Epithelial cell of prostate (primary cell): Measurements from ENCODE around the gene CHMP2B.
A peak's percentile ranks its signal among the peaks of the same experiment; 100 is the strongest.
"Not testable (repeated sequence)": the region's sequence is repeated elsewhere in the genome, so short reads cannot be mapped to it uniquely, and the experiment has no call there.

Experiments
- DNase-seq: peaks from one replicate; pipeline ENCODE4 v3.0.0-alpha.2; 2011; ENCODE audit warnings: low read depth, low spot score
- H3K27ac ChIP-seq: fragments of 450-650 bp; 2 replicates; pipeline ENCODE4 v1.5.1; 2017; ENCODE audit warnings: mild to moderate bottlenecking

CHMP2B gene

DNA sequence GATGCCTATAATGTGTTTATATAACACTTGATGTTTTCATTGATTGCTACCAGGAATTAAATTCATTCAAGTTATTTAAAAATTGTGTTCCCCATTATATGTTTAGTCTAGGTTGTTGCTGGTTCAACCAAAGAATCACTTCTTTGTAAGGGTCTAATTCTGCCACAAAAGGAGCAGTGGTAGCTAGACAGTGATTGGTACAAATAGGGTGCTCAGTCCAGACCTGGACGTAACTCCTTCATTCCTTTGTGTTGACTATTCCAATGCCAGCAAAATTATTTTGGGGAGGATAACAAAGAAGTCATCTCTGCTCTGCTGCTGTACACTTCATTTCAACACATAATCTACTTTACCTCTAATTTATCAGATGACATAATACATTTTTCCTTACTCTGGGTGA lies 1.2 kb downstream of the CHMP2B start:
- DNase-seq: no peak
- peak overlapping the region; percentile 93 for H3K27ac ChIP-seq

DNA sequence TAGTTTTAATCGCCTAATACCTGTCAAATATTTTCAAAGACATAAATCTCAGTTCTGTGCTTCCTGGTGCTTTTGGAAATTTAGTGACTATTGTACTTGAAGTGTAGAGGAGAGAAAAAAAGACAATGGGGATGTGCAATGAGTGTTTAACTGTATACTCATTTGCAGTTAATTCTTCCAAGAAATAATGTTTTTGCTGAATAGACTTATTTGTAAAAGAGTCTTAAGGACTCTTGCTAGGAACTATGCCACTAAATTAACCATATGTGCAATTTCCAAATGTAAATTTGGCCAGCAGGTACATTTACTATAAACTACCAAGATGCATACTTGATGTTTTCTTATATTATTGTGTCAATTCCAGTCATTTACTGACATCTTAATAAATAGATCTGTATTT lies 2.0 kb downstream of the CHMP2B start:
- DNase-seq: no peak
- H3K27ac ChIP-seq: no peak overlapping the region

DNA sequence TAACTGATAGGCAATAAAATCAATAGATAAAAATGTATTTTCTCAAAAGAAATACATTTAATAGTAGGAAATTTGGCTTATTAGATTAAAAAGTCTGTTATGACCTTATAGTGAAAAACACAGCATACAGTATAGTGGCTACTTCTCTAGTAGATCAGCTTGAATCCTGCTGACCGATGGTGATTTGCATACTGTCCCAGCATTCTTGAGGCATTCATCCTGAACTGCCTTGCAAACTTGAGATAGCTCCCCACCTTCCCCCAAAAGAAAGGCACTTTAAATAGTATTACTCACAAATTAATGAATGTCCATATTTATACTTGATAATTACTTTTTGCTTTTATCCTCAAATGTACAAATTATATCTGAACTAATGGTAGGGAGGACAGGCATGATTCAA lies 6.7 kb downstream of the CHMP2B start:
- H3K27ac ChIP-seq: no peak overlapping the region
- no peak for DNase-seq

DNA sequence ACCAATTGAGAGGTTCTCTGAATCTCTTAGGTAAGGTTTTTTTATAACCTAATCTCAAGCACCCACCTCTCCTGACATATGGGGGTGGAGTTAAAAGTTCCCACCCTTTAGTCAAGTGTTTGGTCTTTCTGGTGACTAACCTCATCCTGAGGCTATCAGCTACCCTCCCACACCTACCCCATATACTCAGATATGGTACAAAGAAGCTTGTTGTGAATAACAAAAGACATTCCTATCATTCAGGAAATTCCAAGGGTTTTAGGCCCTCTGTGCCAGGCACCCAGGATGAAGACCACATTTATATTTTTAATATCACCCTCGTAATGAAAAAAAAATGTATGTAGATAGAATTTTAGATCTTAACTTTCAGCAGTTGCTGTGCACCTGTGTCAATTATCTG lies 9.0 kb downstream of the CHMP2B start:
- DNase-seq: no peak

DNA sequence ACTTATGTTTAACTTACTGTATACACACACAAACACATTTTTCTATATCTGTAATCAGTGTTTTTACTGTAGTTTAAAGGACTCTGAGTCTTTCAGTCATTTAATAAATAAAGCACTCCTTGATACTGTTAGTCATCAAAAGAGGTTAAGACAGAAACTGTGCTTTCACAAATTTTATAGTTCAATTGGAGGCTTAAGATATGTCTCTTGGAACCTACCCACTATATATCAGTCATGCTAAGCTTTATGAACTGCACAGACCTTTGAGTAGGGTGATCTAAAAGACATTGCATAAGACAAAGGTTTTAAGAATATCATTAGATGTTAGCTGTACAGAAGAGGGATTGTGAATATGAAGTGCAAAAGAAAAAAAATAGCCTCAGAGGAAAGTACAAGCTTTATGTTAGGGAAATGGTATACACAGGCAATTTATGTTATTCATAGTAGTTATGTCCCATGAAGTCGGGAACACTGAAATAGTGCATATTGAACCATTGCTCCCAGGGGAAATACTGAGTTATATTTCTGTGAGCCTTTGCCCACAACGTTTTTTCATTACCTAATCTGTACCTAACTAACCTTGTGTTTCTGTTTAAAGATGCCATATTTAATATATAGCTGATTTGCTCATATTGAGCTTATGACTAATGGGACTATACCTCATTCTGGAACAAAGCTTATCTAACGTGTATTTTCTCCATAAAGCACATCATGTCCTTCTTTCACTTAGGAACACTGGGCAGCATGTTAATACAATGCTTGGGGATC lies 19.7 kb downstream of the CHMP2B start:
- DNase-seq: no peak
- H3K27ac ChIP-seq: no peak overlapping the region

More for the DNA sequence above, 9.0 kb downstream of the CHMP2B start:
- H3K27ac ChIP-seq: no peak overlapping the region

DNA sequence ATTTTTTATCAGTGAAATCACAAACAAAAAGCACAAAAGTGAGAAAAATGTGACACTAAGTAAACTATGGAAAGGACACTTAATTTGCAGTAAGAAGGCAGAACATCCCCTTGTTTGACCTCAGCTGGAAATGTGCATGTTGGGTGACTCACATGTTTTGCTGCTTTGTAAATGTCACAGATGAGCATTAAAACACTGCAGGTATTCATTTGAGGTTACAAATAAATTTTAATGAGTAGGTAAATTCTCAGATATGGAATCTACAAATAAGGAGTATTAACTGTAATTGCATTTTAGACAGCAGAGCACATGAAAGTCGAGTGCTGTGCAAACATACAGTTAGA lies 20.3 kb downstream of the CHMP2B start:
- no peak overlapping the region for H3K27ac ChIP-seq
- DNase-seq: no peak

DNA sequence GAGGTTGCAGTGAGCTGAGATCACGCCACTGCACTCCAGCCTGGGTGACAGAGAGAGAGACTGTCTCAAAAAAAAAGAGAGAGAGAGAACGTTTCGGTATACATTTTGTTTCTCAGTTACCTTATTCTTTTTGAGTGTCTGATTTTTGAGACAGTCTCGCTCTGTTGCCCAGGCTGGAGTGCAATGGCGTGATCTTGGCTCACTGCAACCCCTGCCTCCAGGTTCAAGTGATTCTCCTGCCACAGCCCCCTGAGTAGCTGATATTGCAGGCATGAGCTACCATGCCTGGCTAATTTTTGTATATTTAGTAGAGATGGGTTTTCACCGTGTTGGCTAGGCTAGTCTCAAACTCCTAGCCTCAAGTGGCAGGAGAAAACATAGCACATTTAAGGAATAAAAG lies 21.1 kb downstream of the CHMP2B start:
- not testable (repeated sequence) for DNase-seq, H3K27ac ChIP-seq

DNA sequence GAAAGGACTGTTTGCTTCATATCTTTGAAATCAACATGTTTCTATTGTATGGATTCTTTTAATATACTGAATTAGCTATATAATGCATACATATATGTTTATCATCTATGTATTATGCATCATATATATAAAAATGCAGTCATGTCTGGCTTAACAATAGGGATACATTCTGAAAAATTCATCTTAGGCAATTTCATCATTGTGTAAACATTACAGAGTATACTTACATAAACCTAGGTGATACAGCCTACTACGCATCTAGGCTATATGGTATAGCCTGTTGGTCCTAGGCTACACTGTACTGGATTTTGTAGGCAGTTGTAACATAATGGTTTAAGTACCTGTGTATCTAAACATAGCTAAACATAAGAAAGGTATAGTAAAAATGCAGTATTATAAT lies 21.7 kb downstream of the CHMP2B start:
- no peak overlapping the region for H3K27ac ChIP-seq
- DNase-seq: no peak

DNA sequence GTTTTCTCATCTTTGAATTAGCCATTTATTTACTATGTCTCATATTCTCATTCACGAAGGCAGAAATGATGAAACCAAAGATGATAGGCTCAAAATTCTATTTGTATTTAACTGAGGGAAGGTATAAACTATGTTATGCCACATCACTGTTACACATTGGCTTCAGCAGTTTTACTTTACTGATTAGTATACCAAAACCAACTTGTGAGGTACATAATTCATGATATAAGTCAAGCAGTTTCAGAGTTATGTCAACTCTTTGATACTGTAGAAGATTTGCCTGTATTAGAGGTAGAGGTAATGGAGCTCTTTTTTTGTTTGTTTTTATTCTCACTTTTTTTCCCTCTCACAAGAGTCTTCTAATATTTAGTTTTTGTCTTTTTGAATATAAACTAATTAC lies 22.9 kb downstream of the CHMP2B start:
- DNase-seq: no peak
- H3K27ac ChIP-seq: no peak overlapping the region

DNA sequence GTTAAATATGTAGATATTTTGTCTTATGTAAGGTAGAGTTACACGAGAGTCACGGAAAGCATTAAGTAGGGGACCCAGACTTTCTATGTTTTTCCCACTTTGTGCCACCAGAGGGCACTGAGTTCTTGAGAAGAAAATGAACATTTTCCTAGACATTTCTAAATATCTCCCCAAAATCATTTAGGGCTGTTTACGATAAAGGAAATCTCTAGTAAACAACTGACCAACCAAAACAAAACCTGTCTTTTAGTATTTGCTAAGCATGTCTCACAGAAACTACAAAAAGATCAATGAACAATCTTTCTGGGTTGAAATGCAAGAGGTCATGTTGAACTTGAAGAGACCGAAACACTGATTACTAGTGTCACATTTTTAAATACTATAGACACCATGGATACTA lies 33.2 kb downstream of the CHMP2B start:
- no peak overlapping the region for H3K27ac ChIP-seq
- DNase-seq: no peak

DNA sequence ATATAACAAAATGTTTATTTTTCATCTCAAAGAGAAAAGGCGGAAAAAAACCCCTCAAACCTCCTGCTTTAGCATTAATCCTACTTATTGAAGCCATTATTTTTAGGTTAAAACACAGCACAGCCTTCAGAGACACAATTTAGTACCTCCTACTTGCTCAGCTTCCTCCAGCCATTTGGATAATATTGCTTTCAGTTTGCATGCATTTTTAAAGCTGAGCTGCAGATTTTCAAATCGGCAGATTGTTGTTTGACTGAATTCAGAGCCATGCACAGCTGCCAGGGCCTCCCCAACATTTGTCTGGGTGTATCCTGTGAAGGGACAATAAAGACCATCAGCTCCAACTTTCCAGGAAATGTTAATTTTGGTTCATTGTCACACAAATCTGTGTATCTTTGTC lies 34.8 kb downstream of the CHMP2B start:
- no peak overlapping the region for H3K27ac ChIP-seq
- no peak for DNase-seq

DNA sequence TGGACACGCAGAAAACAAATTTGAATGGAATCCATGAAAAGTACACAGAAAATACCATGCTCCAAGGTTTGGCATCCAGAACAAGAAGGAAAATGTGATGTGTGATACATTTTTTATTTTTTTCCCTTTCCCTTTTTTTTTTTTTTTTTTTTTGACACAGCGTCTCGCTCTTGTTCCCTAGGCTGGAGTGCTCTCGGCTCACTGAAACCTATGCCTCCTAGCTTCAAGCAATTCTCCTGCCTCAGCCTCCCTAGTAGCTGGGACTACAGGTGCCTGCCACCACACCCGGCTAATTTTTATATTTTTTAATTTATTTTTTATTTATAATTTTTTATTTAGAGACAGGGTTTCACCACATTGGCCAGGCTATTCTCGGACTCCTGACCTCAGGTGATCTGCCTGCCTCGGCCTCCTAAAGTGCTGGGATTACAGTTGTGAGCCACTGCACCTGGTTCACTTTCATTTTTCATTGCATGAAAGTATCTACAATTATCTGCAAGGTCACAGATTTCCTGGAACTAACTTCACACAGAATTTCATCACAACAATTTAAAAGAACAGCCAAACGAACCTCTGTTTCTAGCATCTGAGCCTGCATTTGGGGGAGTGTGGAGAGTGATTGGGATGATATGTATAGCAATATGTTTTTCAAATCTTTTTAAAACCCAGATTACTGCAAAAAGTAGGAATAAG lies 41.0 kb downstream of the CHMP2B start:
- no peak overlapping the region for H3K27ac ChIP-seq
- no peak for DNase-seq

DNA sequence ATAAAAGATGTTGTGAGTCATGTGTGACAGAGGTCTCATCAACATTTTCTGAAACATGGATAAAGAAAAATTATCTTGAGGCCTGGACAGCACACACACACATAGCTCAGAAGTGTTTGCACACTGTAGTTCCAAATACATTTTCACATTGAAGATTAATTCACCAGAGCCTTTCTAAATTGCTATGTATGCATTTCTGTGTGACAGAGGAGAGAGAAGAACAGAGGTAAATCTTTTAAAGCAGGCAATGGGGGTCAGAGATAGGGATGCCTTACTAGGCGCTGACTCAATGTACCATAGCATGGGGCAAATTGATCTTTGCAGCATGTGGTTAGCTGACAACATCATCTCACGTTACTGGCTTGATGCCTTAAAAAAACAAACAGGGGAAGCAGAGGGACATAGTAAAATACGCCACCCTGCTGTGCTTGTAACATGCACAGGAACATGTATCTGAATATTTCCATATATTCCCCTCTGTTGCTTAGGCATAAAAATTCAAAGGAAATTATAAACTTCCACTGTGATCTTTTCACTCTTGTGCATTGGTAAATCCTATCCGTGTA lies 41.6 kb downstream of the CHMP2B start:
- no peak overlapping the region for H3K27ac ChIP-seq
- no peak for DNase-seq

DNA sequence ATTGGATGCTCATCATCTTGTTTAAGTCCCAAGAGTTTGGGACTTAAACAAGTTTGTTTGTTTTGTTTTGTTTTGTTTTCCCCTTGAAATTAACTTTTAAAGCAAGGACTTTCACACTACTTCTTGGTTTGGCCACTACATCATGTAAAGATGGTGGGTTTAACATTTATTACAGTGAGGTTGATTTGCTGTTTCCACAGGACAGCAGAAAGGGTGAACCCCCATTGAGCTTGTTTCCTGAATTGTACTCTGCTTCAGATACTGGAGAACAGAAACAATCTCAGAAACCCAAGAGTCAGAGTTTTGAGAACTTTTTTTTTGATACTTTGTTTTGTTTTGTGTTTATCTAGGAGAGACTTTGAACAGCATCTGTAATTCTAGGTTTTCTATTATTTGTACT lies 42.6 kb downstream of the CHMP2B start:
- no peak for DNase-seq
- no peak overlapping the region for H3K27ac ChIP-seq

DNA sequence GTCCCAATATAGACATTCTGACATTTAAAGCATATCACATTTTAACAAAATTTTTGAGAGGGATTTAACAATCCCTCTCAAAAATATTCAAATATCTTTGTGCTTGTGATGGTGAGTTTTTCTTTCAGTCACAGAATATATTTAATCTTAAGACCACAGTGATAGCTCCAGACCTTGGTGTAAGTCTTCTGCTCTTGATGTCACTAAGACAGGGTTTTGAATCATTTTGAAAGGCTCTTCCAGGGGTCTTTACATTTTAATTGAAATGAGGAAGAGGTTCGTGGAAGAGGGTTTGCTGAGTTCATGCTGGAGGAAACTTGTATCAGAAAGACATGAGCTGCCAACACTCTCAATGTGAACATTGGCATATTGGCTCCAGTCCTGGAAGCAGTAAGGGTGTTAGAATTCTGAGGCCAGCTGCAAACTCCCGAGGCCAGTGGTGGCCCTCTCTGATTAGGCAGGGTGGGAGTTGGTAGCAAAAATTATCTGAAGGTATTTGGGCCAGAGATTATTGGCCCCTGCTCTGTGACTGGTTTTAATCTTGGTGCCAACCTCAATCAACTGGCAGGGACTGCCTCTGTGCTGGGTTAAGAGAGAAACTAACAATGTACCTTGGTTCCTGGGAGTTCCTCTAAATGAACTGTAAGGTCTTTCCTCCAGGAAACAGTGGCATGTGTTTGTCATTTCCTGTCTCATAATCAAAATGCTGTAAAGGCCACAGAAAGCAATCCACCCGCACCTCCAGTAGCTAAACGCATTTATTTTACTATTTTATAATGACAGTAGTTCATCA lies 44.0 kb downstream of the CHMP2B start:
- DNase-seq: no peak
- H3K27ac ChIP-seq: no peak overlapping the region

DNA sequence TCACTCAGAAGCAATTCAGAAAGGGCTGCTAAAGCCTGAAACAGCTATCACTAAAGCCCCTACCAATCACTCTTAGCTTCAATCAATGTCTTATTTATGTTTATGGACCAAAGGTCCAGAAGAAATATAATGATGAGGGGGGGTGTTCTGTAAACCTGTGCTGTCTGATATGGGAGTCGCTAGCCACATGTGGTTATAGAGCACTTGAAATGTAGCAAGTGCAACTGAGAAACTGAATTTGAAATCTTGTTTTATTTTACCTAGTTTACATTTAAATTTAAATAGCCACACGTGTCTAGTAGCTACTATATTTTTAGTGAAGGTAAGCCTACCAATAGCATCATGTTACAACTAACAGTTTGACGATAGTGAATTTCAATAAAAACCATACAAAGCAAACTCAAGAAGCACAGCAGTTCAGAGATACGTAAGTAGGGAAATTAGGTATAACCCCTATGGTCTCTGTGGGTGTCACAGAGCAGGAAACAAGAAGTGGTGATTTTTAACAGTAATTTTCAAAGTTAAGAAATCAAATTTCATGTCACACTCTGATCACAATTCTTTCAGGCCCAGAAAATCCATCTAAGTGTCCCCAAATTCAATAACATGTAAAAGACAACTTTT lies 45.7 kb downstream of the CHMP2B start:
- no peak for DNase-seq

DNA sequence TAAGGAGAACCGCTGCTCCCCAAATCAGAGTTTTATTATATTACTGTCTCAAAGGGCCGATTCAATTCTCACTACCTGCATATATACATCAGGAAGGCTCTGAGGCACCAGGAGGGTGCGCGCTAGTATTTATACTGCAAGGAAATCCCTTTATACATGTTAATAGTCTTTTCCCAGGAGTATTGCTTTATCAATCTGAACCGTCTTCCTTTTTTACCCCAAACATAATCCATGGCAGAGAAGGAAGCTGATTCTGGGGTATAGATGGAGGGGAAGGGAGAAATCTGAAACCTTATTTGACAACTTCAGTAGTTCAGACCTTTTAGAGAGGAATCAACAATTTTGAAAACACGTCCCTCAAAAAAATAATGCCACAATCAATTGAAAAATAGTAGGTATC lies 49.4 kb downstream of the CHMP2B start, which contains the start of gene POU1F1:
Gene POU1F1, minus strand, starts transcription at position 101 of the 400 bp plus-strand sequence. CDS start 122 bp downstream, outside the sequence.
- no peak within 1 kb of the TSS for H3K27ac ChIP-seq
- DNase-seq: no peak

More for the DNA sequence above, 45.7 kb downstream of the CHMP2B start:
- no peak overlapping the region for H3K27ac ChIP-seq

DNA sequence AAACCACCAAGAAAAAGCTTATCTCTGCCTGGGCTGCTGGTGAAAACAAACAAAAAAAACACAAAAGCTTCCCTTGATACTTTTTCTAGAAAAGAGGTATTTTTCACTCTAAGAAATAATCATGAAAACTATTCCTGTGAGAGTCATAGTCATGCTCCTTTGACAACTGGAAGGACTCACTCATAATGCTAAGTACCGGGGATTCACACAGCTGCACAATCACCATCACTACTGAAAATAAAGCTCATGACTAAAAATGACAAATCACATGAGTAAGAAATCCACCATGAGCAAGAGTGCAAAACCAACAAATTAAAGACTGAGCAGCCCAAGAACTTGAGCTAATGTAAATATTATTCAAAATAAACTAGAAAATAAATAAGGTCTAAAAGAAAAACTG lies 59.9 kb downstream of the CHMP2B start:
- DNase-seq: peak; percentile 69
- peak overlapping the region; percentile 37 for H3K27ac ChIP-seq

DNA sequence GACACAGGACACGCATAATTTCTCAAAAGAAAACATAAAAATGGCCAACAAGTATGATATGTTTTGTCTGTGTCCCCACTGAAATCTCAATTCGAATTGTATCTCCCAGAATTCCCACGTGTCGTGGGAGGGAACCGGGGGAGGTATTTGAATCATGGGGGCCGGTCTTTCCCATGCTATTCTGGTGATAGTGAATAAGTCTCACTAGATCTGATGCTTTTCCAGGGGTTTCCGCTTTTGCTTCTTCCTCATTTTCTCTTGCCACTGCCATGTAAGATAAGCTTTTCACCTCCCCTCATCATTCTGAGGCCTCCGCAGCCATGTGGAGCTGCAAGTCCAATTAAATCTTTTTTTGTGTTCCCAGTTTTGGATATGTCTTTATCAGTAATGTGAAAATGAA lies 61.3 kb downstream of the CHMP2B start:
- no peak overlapping the region for H3K27ac ChIP-seq

DNA sequence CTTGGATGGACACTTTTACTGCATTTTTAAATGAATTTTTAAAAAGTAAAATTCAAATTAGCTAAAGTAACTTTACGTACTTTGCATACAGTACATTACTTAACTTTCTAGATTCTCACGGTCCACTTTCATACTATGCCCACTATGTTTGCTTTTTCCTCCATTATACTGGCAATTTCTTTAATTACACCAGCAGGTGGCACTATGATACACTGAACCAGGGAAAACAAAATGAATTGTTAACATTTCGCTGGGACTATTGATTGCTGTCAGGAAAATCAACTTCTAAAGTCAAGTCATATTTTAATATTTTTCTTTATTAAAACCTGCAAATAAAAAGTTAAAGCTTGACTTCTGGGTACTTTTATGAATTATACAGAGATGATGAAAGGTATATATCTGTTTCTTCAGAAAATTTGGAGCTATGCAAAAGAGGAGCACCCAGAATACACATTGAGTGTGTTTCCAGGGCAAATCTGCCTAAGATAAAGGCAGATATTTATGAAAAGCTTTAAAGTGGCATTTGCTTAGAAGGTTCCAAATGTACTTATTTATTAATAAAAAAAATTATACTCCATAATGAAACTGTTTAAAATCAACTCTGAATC lies 71.1 kb downstream of the CHMP2B start:
- no peak overlapping the region for H3K27ac ChIP-seq
- DNase-seq: no peak

More for the DNA sequence above, 61.3 kb downstream of the CHMP2B start:
- no peak for DNase-seq
